ENCODE data around the gene TRDMT1.

DNA sequence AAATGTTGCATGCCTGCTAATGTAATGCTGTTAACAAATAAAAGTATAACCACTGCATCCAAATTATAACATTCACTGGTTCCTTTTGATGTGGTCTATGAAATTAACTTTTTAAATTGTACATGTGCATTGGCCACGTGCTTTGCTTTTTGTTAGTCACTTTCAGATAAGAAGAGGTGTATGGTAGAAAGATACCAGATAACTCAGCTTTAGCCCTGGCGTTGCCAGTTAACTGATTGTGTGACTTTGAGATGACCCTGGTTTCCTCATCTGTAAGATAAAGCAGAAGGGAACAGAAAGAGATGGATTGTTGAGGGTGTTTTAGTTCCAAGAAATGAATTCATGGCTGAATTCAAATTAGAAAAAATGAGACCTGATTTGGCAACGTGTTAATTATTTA, 1.9 kb upstream of the TRDMT1 start:
- TF ChIP-seq, protein P1, sequence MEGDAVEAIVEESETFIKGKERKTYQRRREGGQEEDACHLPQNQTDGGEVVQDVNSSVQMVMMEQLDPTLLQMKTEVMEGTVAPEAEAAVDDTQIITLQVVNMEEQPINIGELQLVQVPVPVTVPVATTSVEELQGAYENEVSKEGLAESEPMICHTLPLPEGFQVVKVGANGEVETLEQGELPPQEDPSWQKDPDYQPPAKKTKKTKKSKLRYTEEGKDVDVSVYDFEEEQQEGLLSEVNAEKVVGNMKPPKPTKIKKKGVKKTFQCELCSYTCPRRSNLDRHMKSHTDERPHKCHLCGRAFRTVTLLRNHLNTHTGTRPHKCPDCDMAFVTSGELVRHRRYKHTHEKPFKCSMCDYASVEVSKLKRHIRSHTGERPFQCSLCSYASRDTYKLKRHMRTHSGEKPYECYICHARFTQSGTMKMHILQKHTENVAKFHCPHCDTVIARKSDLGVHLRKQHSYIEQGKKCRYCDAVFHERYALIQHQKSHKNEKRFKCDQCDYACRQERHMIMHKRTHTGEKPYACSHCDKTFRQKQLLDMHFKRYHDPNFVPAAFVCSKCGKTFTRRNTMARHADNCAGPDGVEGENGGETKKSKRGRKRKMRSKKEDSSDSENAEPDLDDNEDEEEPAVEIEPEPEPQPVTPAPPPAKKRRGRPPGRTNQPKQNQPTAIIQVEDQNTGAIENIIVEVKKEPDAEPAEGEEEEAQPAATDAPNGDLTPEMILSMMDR (IDR thresholded peaks at IDR 0.05) = no peak
- TF ChIP-seq EZH2 (IDR thresholded peaks at IDR 0.05) (no peak), EZH2phosphoT487 (IDR thresholded peaks at IDR 0.05) (no peak)

All from neural progenitor cell (in vitro differentiated cells).